ENCODE measurements around the gene LRCH2.

GRCh38 chrX:115142057-115142456 lies 91.8 kb downstream of the LRCH2 start:
- TF ChIP-seq CTCF (IDR thresholded peaks at IDR 0.05 in 4 of 5, conservative IDR thresholded peaks at IDR 0.05 in 1 of 5) (no peak), POLR2A (IDR thresholded peaks at IDR 0.05) (no peak)
